AG09309 (cell line): Measurements from ENCODE around the gene ACOXL.
"Not testable (repeated sequence)": the region's sequence is repeated elsewhere in the genome, so short reads cannot be mapped to it uniquely, and the experiment has no call there.

ENCODE experiments used
- DNase-seq: peaks from one replicate; pipeline ENCODE4 v3.0.0-alpha.2; 2010; ENCODE audit warnings: low read depth
- H3K4me3 ChIP-seq: 2 replicates; pipeline ENCODE4 v1.5.1; 2011; ENCODE audit warnings: mild to moderate bottlenecking, low read depth, low read length, moderate library complexity; ENCODE audit not compliant: control insufficient read depth
- TF ChIP-seq, protein P1 (sequence below): IDR thresholded peaks from 2 replicates; pipeline ENCODE4 v1.5.1; 2011; ENCODE audit warnings: mild to moderate bottlenecking, low read depth, low read length, inconsistent platforms; ENCODE audit not compliant: insufficient read depth, control insufficient read depth; ENCODE audit errors: missing control alignments

Gene ACOXL

DNA sequence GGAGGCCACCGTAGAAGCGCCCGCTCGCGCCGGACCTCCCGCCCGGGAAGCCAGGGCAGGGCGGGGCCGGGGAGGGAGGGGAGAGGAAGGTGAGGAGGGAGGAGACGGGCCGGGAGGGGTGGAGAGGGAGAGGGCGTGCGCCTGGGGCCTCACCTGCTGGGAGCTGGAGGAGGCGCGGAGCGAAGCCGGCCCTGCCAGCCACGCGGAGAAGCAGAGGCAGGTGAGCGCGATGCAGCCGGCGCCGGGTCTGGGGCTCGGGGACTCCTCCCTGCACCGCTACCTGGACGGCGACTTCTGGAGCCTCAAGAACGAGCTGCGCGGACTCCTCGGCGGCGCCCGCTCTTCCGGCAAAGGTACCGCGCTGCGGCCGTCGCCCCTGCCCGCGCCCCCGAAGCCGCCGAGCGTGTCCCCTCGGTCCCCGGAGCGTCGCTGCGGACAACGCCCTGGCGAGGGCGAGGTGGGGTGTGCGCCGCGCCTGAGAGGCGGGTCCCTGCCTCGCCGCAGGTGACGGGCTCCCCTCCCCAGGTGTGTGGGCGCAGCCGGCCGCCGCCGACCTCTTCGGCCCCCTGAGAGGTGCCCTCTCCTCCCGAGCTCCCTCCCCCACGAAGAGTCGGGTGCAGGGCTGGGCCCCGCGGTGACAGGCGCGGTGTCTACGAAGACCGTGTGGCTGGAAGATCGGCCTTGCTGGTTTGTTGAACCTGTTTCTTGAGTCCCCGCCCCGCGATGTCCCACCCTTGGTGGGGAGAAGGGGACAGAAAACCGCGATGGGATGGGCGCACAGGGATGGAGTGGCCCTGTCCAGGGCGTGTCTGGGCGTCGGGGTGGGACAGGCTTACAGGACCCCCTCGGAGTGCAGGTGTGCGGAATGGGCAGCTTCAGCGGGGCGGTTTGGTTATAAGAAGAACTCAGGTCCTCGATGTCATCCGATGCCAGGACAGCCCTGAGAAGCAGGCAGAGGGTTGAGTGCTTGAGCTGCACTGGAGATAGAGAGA, at the start of gene ACOXL:
Gene ACOXL, plus strand, starts transcription at position 152 of the 992 bp plus-strand sequence. CDS start 35,817 bp downstream, outside the sequence.
- DNase-seq, result no peak
- H3K4me3 ChIP-seq, result no peak within 1 kb of the TSS
- TF ChIP-seq, protein P1, sequence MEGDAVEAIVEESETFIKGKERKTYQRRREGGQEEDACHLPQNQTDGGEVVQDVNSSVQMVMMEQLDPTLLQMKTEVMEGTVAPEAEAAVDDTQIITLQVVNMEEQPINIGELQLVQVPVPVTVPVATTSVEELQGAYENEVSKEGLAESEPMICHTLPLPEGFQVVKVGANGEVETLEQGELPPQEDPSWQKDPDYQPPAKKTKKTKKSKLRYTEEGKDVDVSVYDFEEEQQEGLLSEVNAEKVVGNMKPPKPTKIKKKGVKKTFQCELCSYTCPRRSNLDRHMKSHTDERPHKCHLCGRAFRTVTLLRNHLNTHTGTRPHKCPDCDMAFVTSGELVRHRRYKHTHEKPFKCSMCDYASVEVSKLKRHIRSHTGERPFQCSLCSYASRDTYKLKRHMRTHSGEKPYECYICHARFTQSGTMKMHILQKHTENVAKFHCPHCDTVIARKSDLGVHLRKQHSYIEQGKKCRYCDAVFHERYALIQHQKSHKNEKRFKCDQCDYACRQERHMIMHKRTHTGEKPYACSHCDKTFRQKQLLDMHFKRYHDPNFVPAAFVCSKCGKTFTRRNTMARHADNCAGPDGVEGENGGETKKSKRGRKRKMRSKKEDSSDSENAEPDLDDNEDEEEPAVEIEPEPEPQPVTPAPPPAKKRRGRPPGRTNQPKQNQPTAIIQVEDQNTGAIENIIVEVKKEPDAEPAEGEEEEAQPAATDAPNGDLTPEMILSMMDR, result no peak

DNA sequence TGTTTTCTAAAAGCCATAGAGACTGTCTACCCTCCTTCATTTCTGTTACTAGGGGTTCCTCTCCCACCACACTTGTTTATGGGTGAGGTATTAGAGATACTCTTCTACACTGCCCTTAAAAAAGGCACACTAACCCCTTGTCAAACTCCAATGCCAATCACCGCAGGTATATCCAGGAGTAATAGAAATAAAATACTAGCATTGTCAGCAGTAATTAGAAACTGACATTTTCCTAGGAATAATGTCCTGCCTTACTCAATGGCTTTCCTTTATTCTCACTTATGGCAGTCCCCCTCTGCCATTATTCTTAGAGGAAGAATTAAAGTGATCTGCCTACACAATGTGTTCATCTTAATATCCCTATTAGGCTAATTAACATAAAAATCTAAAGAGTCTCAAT, 49.5 kb upstream of the ACOXL start:
- no peak for DNase-seq
- TF ChIP-seq, protein P1, result no peak

DNA sequence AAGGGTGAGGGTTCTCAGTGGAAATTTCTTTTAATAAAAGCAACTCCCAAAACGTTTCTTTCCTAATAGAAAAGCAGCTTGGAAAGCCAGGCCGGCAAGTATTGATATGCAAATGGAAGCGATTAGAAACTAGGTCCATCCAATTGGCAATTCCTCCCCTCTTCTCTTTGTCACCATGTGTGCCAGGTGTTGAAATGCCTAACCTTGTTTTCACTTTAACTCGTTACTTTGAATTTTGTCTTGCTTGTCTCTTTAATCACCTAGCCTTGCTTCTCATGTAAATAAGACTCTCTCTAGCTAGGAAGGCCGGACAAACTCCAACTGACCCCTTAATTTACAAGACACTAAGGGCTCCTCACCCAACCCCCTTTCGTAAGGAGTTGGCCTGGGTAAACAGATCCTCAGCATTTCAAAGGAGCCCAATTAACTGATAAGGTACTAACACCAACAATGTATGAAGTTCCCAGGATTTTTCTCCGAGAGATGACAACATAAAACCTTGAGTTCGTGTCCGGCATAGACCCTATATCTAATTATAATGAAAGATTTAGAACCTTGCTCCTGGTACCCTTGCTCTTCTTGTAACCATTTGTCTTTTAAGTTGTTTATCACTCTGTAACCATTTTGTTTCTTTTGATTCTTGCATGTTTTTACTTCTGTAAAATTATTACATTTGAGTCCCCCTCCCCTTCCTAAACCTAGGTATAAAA, 44.4 kb upstream of the ACOXL start:
- not testable (repeated sequence) for DNase-seq

More for the DNA sequence above, 49.5 kb upstream of the ACOXL start:
- no peak overlapping the region for H3K4me3 ChIP-seq

DNA sequence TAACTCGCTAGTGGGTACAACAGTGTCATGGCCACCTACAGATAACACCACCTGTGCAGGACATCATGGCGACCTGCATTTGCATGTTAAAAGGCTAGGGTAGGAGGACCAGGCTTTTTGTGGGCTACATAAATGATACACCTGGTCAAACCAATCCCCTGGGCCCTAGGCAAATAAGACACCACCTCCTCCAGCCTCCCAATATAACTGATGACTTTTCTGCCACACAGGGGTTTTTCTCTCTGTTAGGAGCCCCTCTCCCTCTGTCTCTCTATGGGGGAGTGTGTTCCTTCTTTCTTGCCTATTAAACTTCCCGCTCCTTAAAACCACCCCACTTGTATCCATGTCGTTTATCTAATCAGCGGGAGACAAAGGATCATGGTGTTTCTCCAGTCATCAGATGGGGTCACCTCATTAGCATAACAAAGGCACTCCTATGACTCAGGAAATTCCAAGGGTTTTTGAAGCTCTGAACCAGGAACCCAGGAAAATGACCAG, 43.7 kb upstream of the ACOXL start:
- H3K4me3 ChIP-seq, result no peak overlapping the region
- DNase-seq, result no peak

More for the DNA sequence above, 44.4 kb upstream of the ACOXL start:
- not testable (repeated sequence) for H3K4me3 ChIP-seq

DNA sequence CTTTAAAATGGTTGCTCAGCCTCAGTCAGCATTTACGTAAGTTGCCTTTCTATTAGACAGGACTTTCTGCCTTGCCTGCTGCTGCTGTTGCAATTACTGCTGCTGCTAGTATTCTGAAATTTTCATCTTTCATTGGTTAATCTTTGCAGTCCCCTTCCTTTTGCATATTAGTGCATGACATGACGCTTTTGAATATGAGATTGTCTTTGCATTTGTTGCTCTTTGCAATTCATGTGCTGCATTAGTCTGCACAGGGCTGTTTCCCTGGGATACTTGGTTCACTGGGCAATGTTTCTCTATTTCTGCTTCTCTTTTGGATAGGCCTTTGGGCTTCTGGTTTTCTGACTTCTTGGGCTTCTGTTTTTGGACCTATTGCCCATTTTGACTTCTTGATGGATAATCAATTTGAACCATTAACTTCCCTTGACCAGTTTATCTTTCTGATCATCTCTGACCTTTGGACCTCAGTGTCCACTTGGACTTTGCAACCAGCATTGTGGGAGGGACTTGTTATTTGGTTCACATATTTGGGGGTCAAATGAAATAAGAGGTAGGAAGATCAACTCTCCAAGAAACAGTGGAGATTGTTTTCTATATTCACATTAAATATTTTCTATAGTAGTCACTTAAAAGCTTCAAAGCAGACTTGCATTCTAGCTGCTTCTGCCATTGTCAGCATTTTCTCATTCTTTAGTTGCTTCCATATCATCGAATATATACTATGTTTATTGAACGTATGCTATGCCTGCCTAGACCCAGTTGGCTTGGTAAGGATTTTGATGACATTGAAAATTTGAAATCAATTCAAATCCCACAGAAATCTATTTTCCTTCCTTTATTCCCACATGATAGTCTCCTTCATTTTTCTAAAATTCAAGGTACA, 42.0 kb upstream of the ACOXL start:
- H3K4me3 ChIP-seq, result no peak overlapping the region
- no peak for DNase-seq
- TF ChIP-seq, protein P1, result no peak

More for the DNA sequence above, 43.7 kb upstream of the ACOXL start:
- TF ChIP-seq, protein P1, result no peak

DNA sequence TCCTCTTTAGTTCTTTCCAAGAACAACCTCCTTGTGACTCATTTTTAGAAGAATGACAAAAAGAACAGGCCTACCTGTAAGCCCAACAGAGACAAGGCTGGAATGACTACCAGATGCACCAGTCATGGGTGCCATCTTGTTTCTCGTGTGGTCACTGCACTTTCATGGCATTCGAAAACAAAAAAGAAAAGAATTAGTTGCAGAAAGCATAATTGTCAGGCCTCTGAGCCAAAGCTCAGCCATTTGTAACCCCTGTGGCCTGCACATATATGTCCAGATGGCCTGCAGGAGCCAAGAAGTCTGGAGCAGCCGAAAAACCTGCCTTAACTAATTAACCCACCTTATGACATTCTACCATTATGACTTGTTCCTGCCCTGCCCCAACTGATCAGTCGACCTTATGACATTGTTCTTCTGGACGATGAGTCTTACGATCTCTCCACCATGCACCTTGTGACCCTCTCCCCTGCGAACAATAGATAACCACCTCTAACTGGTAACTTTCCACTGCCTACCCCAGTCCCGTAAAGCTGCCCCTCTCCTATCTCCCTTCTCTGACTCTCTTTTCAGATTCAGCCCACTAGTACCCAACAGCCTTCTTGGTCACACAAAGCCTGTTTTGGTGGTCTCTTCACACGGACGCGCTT, 40.6 kb upstream of the ACOXL start:
- TF ChIP-seq, protein P1, result no peak
- DNase-seq, result no peak
- H3K4me3 ChIP-seq, result no peak overlapping the region

DNA sequence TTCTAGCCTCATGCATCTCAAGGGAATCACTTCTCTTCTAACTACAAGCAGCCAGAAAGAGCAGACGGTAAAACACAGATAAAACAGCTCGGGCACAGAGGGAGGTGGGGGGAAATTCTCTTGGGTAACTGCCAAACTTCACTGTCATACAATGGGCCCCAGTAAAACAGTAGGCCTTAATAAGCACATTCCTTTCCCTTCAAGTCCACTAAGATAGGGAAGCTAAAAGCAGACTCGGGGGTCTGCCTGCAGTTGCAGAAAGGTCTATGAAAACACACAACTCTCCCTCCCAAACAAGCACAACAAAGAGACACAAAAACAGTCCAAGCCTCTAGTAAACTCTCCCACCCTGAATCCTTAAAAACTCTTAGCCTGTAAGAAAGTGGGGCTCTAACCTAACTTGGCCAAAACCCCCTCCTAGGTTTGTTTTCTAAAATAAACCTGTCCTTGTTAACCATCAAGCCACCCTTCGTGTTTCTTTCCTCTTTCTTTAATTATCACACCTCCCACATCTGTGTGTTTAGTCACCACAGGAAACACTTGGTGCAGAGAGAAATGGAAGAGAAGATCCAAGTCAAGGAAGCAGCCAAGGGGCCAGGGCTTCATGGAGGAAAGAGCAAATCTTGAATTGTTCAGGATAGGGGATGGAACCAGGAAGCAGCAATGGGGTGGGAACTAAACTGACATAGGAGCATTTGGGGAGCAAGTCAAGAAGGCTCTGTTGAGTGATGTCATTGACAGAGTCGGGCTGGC, 37.1 kb upstream of the ACOXL start:
- H3K4me3 ChIP-seq, DNase-seq: not testable (repeated sequence)

DNA sequence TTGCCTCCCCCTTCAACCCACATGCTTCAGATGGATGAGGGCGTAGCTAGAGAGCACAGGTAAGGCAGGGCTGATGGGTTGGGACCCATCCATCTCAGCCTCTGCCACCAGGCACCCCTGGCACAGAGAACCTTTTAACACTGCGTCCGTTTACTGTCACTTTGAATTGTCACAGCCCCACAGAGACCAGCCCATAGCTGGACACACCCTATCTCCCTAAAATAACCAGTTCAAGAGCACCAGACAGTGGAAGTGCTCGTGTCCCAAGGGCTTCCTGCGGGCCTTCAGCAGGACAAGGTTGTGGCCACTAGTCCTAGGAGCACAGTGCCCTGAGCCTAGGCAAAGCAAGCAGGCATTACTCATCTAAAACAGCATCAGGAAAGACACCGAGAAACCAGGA, 34.1 kb upstream of the ACOXL start:
- not testable (repeated sequence) for H3K4me3 ChIP-seq, DNase-seq
